COR-L47 (cell line): ENCODE data around the gene TBC1D22A.
A peak's percentile ranks its signal among the peaks of the same experiment; 100 is the strongest.

ENCODE experiments used
- DNase-seq: peaks from one replicate; lab custom pipeline; 2025; lab: John Stamatoyannopoulos, UW

Gene TBC1D22A

DNA sequence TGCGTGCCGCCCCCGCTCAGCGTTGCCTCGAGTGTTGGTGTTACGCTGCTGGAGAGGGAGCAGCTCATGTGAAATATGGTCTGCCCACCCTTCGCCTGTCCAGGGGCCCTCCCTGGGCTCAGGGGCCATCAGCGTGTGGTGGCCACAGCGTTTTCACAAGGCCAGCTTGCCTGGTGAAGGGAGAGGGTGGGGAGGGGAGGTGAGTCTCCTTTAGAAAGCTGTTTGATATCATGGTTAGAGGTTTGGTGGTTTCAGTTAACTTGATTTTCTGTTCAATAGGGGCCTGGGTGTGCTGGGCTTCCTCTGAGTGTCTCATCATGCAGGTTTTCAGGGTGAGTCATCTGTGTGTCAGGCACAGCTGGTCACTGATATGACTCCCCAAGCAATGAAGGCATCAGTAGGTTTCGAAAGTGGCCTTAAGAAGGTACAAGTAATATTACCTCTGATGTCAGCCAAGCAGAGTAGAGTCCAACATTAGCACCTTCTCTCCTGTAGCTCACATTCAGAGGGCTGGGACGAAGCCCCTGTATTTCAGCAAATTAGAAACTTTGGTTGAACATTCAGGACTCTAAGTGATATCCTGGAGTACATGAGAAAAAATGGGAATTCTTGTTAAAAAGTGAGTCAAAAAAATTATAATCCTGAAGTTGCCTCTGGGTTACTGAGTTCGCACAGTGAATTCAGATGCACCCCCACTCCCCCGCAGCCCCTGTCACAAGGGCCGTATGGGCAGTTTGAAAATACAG is 172.5 kb downstream of the TBC1D22A start:
- no peak for DNase-seq

DNA sequence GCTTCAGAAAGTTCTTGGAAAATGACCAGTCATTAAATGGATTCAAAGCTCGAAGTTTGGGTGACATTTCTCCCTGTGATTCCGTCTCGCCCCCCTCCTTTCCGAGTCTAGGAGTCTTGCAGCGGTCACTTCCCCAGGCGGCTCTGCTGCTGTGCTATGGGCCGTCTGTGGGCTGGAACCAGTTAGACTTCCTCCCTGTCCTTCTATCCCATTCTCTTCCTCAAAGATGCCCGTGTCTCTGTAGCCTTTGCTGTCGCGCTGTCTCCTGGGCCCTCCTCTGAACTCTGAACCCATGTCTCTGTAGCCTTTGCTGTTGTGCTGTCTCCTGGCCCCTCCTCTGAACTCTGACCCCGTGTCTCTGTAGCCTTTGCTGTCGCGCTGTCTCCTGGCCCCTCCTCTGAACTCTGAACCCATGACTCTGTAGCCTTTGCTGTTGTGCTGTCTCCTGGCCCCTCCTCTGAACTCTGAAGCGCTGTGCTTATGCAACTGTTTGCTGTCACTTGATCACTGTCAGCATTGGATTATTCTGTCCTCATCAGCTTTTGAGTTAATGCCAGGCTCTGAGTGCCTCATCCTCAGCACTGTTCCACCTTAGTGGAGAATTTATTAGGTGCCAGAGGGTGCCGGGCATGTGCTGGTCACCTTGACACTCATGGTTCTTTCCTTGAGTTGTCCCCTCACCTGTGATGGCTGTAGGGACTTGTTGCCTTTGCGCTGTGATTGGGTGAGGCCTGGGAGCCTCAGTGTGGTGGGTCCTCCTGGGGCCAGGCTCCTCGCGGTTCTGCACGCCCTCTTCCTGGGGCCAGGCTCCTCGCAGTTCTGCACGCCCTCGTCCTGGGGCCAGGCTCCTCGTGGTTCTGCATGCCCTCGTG is 173.3 kb downstream of the TBC1D22A start:
- no peak for DNase-seq

DNA sequence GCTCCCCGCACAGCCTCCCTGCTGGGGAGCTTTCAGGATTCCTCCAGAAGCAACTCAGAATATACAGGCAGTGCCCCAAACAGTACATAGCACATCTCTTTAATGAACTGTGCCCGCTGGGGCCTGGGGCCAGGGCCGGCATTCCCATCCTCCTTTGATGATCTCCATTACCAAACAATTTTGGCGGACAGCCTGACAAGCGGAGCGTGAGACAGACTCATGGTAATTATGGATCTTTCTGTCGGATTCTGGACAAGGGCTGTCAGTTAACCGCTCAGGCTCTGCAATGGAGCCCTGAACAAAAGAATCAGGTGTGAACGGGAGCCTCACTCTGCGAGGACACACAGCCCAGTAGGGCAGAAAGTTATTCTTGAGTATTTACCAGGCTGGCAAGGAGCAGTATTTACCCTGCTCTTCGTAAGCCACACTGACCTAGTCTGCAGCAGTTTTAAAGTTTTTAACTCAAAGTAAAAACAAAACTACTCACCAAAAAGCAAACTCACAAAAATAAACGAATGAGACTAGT is 174.0 kb downstream of the TBC1D22A start:
- peak; percentile 18 for DNase-seq

DNA sequence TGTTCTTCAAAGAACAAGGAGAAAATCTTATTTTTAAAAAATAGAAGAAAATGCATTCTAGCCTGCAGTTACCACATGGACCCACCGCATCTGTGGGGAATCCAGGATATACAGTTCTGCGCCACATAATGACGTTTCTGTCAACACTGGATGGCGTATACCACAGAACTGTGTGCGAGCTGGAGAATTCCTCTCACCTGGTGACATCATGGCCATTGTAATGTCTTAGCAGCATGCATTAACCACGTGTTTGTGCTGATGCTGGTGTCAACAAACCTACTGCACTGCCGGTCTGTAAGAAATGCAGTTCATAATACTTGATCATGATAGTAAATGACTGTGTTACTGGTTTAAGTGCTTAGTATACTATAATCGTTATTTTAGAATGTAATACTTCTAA is 174.7 kb downstream of the TBC1D22A start:
- no peak for DNase-seq

DNA sequence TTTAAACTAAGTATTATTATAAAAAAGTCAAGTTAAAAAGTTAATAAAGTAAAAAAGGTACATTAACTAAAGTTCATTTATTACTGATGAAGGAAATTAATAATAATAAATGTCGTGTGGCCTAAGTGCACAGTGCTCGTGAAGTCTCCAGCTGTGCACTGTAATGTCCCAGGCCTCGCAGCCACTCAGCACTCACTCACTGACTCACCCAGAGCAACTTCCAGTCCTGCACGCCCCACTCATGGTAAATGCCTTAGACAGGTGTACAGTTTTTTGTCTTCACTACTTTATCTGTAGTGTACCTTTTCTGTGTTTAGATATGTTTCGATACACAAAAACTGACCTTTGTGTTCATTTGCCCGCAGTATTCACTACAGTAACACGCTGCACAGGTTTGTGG is 175.5 kb downstream of the TBC1D22A start:
- no peak for DNase-seq

GRCh38 chr22:46941968-46942798 is 179.7 kb downstream of the TBC1D22A start:
- DNase-seq: no peak

GRCh38 chr22:46942799-46943785 is 180.6 kb downstream of the TBC1D22A start:
- DNase-seq: no peak

- DNase-seq: no peak
Measured at GRCh38 chr22:46945481-46945880, 183.0 kb downstream of the TBC1D22A start.

- no peak for DNase-seq
Measured at GRCh38 chr22:46946383-46946962, 184.0 kb downstream of the TBC1D22A start.

DNA sequence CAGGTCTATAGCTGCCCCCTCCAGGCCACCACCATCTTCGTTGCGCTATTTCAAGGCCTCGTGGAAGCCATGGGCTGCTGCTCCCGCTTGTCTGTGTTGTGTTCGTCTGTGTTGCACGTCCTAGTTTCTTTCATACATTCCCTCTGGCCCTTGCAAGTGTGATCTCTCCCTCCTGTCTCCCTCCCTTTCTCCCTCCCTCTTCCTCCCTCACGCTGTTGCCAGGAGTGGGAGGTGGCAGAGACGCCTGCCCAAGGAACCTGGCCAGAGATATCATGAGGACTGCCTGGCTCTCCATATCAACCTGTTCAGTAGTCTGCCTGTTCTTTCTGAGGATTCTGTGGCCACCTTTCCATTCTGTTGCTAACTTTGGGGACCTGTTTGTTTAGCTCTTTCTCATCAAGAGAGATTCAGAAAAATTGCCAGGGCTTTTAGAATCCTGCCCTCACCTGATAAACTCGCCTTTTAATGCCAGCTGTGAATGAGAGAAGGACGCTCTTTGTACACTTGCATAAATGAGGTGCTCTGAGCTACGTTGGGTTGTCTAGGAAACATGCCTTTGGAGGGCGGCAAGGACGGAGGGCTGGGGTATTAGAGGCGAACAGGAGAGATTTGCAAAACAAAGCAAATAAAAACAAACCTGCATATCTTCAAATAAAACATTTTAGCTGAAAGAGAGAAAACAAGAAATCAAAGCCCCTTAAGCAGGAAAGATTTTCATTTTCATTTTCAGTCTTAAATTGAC is 185.2 kb downstream of the TBC1D22A start:
- DNase-seq: no peak

- DNase-seq: no peak
Measured at GRCh38 chr22:46948411-46949144, 186.1 kb downstream of the TBC1D22A start.

DNA sequence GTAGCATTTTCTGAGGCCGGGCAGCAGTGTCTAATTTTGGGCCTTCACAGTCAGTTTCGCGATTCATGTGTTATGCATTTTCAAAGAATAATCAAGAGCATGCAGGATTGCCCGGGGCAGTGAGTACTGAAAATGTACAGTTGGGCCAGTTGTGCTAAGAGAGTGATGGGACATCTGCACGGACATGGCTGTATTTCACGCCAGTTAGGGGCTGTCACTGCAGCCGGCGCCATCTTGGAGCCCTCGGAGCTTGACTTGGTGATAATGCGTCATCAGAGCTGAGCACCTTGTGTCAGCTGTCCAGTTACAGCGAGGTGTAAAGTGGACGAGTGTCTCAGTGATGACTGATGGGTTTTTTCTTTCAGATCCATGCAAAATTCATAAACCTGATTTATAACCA is 188.9 kb downstream of the TBC1D22A start:
- DNase-seq: no peak

GRCh38 chr22:46951973-46952372 is 189.5 kb downstream of the TBC1D22A start:
- DNase-seq: no peak

DNA sequence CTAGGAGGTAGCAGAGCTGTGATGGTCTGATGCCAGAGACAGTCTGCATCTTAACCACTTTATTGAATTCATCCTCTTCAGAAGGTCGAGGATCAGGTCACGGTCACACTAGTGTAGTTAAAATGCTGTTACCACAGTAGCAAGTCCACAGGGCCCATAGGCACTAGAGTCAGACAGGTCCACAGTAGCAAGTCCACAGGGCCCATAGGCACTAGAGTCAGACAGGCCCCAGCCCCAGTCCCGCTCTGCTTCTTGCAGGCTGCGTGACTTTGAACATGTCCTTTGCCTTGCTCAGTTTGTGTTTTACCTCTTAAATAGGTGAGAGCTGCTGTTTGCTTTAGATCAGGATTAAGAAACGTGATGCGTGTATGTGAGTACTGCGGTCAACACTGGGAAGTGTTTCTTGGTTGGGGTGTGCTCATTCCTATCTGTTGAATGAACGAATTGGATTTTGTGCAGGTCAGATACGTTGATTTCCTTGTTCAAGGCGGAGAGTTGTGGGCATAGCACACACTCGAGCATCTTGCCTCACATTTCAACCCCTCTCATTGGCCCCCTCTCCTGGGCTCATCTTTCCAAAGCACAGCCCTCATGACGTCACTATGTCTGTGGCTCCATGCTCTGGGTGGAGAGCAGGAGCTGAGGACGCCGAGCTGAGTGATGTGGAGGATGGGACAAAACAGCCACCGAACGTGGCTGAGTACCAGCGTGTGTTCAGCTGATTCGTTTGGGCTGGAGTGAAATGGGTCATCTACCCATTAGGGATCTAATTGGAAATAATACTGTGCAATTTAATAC is 191.7 kb downstream of the TBC1D22A start:
- DNase-seq: no peak

GRCh38 chr22:46954781-46955180 is 192.3 kb downstream of the TBC1D22A start:
- DNase-seq: no peak

DNA sequence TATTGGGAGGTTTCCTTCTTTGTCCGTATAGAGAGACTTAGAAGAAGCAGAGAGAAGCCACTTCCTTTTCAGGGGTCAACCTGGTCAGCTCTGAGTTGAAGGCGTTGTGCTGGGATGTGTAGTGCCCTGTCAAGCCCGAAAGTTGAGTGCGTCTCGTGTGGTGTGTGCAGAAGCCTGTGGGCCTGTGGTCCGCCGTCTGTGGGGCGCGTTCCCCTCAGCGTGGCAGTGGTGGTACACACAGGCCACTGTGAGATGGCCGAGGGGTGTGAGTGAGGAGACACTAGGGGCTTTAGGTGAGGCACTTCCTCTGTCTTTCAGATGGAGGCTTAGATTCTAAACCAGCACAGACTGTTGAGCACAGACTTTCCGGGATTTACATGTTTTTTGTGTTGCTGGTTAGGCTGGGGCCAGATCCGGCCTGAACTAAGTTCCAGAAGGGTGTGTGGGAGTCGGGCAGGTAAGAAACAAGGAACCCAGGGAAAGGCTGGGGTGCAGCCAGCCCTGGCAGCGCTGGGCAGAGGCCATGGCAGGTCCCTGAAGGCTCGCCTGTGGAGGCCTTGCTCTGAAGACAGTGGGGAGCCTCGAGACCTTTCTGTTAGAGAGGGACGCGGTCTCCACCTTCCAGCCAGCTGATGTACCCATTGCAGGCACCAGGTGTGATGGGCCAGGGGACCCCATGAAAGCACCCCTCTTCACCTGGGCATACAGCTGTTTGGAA is 194.2 kb downstream of the TBC1D22A start:
- no peak for DNase-seq

DNA sequence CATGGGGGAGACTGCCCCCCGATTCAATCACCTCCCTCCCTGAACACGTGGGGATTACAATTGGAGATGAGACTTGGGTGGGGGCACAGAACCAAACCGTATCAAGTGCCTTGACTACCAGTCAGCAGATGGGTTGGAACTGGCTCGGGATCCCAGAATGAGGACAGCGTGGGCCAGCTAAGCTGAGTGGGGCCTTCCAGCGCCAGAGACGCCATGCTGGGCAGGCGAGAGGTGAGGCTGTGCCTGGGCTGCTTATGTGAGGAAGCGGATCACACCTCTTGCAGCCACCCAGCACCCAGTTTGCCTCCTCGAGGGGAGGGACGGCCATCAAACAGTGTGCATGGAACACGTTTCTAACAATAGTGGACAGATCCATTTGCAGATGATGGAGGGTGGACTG is 195.1 kb downstream of the TBC1D22A start:
- no peak for DNase-seq

- DNase-seq: no peak
Measured at GRCh38 chr22:46958191-46958590, 195.7 kb downstream of the TBC1D22A start.
